Measurements from ENCODE around the gene LHFPL3.

- TF ChIP-seq CTCF (IDR thresholded peaks at IDR 0.05) (no peak), POLR2A (IDR thresholded peaks at IDR 0.05) (no peak)
Observed at GRCh38 chr7:104328970-104329825, 795 bp downstream of the LHFPL3 start.

Measured in thyroid gland (tissue), 4 donors.